ENCODE data around the gene OBP2A. TPM values are rescaled to one million over a fixed set of nuclear protein-coding genes. Genes with fewer than 3 reads are reported as not detected.

OBP2A gene
- total RNA-seq, 6 donors from 2014 or later = not detected

- ATAC-seq (ENCODE audit: low FRiP score in 2 of 2) (no peak), DNase-seq (peak in 1 of 2 donors; percentile 68)
- no peak for TF ChIP-seq POLR2A (IDR thresholded peaks at IDR 0.05)
- no peak for TF ChIP-seq POLR2AphosphoS5 (IDR thresholded peaks at IDR 0.05)
- TF ChIP-seq EP300 (IDR thresholded peaks at IDR 0.05) = no peak
- Histone ChIP-seq H3K4me3 (no peak overlapping the region), H3K27ac (no peak overlapping the region), H3K27me3 (no peaks in the 10 kb centered on the region), H3K9me3 (no peaks in the 10 kb centered on the region), H3K4me1 (no peaks in the 10 kb centered on the region), H3K36me3 (no peaks in the 10 kb centered on the region)
- WGBS, 2 donors = 78 to 79% methylated on average over 13 to 17 of the region's 18 CpGs
Measured at GRCh38 chr9:135552021-135552697, 6.2 kb downstream of the OBP2A start.

DNA sequence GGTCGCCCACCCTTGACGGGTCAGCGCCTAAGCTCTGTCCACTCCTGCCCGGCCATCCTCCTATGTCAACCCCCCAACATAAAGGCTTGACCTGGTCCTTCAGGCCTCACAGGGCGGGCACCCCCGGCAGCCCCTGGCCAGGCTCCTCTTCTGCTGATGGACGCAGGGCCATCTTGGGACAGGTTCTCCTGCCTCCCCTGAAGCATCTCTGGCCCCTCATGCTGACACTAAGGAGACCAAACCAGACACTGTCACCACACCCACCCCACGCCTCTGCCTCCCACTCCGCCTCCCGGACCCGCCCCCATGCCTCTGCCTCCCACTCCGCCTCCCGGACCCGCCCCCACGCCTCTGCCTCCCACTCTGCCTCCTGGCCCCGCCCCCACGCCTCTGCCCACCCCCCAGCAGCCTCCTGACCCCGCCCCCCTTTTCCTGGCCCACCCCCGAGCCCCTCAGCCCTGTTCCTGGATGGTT lies 6.8 kb downstream of the OBP2A start:
- no peak overlapping the region for H3K4me3 ChIP-seq
- TF ChIP-seq EP300 (IDR thresholded peaks at IDR 0.05) = no peak
- TF ChIP-seq, protein P1, sequence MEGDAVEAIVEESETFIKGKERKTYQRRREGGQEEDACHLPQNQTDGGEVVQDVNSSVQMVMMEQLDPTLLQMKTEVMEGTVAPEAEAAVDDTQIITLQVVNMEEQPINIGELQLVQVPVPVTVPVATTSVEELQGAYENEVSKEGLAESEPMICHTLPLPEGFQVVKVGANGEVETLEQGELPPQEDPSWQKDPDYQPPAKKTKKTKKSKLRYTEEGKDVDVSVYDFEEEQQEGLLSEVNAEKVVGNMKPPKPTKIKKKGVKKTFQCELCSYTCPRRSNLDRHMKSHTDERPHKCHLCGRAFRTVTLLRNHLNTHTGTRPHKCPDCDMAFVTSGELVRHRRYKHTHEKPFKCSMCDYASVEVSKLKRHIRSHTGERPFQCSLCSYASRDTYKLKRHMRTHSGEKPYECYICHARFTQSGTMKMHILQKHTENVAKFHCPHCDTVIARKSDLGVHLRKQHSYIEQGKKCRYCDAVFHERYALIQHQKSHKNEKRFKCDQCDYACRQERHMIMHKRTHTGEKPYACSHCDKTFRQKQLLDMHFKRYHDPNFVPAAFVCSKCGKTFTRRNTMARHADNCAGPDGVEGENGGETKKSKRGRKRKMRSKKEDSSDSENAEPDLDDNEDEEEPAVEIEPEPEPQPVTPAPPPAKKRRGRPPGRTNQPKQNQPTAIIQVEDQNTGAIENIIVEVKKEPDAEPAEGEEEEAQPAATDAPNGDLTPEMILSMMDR (IDR thresholded peaks at IDR 0.05) = no peak
- TF ChIP-seq POLR2A (IDR thresholded peaks at IDR 0.05) = no peak
- TF ChIP-seq POLR2AphosphoS5 (IDR thresholded peaks at IDR 0.05) = no peak
- no peaks in the 10 kb centered on the region for H3K36me3 ChIP-seq
- H3K27me3 ChIP-seq = no peaks in the 10 kb centered on the region
- no peaks in the 10 kb centered on the region for H3K4me1 ChIP-seq
- 78 to 85% methylated on average over 14 to 15 of the region's 19 CpGs for WGBS, 2 donors
- ATAC-seq (ENCODE audit: low FRiP score in 2 of 2) (no peak), DNase-seq (no peak)
- H3K9me3 ChIP-seq = no peaks in the 10 kb centered on the region
- no peak overlapping the region for H3K27ac ChIP-seq

- Histone ChIP-seq H3K27ac (no peak overlapping the region), H3K27me3 (no peaks in the 10 kb centered on the region), H3K4me3 (no peak overlapping the region), H3K9me3 (no peaks in the 10 kb centered on the region), H3K4me1 (no peaks in the 10 kb centered on the region), H3K36me3 (no peaks in the 10 kb centered on the region)
- ATAC-seq (ENCODE audit: low FRiP score in 2 of 2) (no peak), DNase-seq (no peak)
- TF ChIP-seq, protein P1 (IDR thresholded peaks at IDR 0.05) = no peak
- 50 to 70% methylated on average over 4 of the region's 4 CpGs for WGBS, 2 donors
Measured at GRCh38 chr9:135554718-135555117, 8.8 kb downstream of the OBP2A start.

DNA sequence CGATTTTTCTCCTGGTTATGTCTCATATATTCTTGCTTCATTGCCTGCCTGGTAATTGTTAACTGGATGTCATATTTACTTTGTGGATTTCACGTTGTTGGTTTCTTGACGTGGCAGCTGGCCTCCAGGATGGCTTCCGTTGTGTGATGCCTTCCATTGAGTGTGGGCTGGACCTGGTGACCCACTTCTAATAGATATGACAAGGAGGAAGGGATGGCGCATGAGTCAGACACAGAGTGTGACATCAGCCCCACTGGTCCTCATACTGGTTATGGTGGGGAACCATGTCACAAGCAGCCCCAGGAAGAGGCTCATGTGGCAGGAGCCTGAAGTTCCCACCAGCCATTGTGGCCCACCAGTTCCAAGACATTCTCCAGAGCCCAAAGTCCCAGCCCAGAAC lies 9.3 kb downstream of the OBP2A start:
- Histone ChIP-seq H3K27ac (no peak overlapping the region), H3K9me3 (no peaks in the 10 kb centered on the region), H3K4me1 (no peaks in the 10 kb centered on the region), H3K36me3 (no peaks in the 10 kb centered on the region), H3K27me3 (no peaks in the 10 kb centered on the region), H3K4me3 (no peak overlapping the region)
- WGBS, 2 donors = 81 to 82% methylated on average over 5 of the region's 5 CpGs
- TF ChIP-seq POLR2A (IDR thresholded peaks at IDR 0.05) = no peak
- no peak for TF ChIP-seq EP300 (IDR thresholded peaks at IDR 0.05)
- no peak for TF ChIP-seq POLR2AphosphoS5 (IDR thresholded peaks at IDR 0.05)
- TF ChIP-seq, protein P1 (IDR thresholded peaks at IDR 0.05) = no peak
- no peak for ATAC-seq (ENCODE audit: low FRiP score in 2 of 2)
- no peak for DNase-seq

DNA sequence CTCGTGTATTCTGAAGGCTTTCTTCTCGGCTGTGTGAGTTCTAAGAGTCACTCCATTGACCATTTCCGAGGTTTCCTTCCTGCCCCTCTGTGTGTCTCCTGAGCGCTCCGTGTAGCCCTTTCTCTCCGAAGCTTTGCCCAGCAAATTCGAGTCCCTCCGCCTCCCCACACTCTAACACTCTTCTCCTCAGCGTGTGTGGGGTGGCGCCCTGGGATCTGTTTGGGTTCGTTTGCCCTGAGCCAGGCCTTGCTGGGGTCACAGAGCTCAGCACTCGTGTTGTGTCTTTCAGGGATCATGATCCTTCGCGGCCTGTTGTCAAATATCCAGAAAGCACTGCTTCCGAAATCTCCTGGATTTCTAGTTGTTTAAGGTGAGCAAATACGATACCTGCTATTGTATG lies 10.0 kb downstream of the OBP2A start:
- 72 to 79% methylated on average over 16 of the region's 16 CpGs for WGBS, 2 donors

DNA sequence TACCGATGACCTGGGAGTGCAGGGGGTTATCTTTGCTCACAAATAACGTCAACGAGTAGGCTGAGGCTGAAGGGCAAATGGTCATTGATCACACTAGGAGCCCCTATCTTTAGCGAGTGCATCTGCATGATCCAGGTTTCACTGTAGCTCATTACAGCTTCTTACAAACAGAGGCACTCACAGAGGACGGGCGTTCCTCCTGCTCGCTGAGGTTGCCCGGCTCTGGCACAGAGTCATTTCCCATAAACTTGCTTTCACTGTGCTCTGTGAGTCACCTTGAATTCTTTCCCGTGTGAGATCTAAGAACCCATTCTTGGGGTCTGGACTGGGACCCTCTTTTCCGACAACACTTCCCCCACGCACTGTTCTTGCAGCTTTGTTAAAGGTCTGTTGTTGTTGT lies 13.7 kb downstream of the OBP2A start:
- H3K27ac ChIP-seq = no peak overlapping the region
- H3K27me3 ChIP-seq = no peaks in the 10 kb centered on the region
- ATAC-seq (ENCODE audit: low FRiP score in 2 of 2) = no peak
- H3K4me3 ChIP-seq = no peak overlapping the region
- DNase-seq = no peak
- no peaks in the 10 kb centered on the region for H3K36me3 ChIP-seq
- H3K4me1 ChIP-seq = no peaks in the 10 kb centered on the region
- WGBS, 2 donors = 58 to 59% methylated on average over 11 of the region's 11 CpGs
- no peaks in the 10 kb centered on the region for H3K9me3 ChIP-seq
- TF ChIP-seq POLR2AphosphoS5 (IDR thresholded peaks at IDR 0.05) (no peak), POLR2A (IDR thresholded peaks at IDR 0.05) (no peak), EP300 (IDR thresholded peaks at IDR 0.05) (no peak)
- TF ChIP-seq, protein P1 (IDR thresholded peaks at IDR 0.05) = no peak

More for the DNA sequence above, 10.0 kb downstream of the OBP2A start:
- ATAC-seq (ENCODE audit: low FRiP score in 2 of 2) = no peak
- H3K9me3 ChIP-seq = no peaks in the 10 kb centered on the region
- no peak for TF ChIP-seq EP300 (IDR thresholded peaks at IDR 0.05)
- no peaks in the 10 kb centered on the region for H3K27me3 ChIP-seq
- no peaks in the 10 kb centered on the region for H3K4me1 ChIP-seq
- no peak overlapping the region for H3K27ac ChIP-seq
- no peak for DNase-seq
- H3K36me3 ChIP-seq = no peaks in the 10 kb centered on the region
- no peak overlapping the region for H3K4me3 ChIP-seq
